LHCN-M2 (cell line): ENCODE results near the gene TUBA8. TPM values are rescaled to one million over a fixed set of nuclear protein-coding genes. Genes with fewer than 3 reads are reported as not detected.
"Not testable (repeated sequence)": the region's sequence is repeated elsewhere in the genome, so short reads cannot be mapped to it uniquely, and the experiment has no call there.

Source experiments
- DNase-seq: peaks from one replicate; pipeline ENCODE4 v3.0.0-alpha.2; 2012; ENCODE audit warnings: low read depth
- polyA plus RNA-seq: library from polyadenylated mRNA; unstranded; fragments of >200 nt; gene quantifications from one replicate; pipeline ENCODE4 v1.2.1, GENCODE V29; 2012; ENCODE audit warnings: missing spikeins
- total RNA-seq: library from RNA; depleted of rRNA; stranded (reverse); fragments of >200 nt; gene quantifications from 2 replicates; pipeline ENCODE4 v1.2.3, GENCODE V29; 2014; rRNA removed

Gene TUBA8
- 0.26 and 0.46 TPM in 2 replicates for total RNA-seq
- polyA plus RNA-seq, result 0.47 TPM

DNA sequence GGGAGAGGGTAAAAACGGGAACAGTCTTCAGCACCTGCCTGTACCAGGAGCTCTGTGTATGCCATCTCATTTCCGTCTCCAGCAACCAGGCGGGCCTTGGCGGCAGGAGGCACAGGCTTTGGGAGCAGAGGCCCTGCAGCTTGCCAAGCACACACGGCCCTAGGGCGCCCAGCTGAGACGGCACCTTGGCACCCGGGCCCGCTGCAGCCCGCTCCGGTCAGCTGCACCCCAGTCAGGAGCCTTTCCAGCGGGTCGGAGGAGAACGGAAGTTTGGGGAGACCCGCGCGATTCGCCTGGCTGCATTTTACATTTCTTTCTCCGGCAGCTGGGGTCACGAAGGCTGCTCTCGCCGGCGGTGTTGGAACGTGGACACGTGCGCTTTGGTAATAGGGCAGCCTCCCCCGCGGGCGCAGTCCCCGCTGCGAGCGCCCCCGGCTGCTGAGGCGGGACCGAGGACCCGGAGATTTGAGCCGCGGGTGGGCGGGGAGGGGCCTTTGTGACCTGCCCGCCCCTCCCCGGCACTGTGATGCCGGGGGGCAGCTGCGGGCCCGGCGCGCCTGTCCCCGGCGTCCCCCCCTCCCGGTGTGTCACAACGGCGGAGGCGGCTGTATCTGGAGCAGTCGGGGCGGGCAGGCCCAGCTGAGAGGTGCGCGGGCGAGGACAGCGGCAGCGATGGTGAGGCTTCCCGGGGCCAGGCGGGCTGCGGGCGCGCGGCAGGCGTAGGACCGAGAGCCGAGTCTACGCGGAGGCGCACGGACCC is at the start of gene TUBA8:
Gene TUBA8 (plus strand): TSS at position 616 of the 760 bp plus-strand sequence. CDS start 57 bp downstream, at position 673.
- peak; percentile 10 for DNase-seq

DNA sequence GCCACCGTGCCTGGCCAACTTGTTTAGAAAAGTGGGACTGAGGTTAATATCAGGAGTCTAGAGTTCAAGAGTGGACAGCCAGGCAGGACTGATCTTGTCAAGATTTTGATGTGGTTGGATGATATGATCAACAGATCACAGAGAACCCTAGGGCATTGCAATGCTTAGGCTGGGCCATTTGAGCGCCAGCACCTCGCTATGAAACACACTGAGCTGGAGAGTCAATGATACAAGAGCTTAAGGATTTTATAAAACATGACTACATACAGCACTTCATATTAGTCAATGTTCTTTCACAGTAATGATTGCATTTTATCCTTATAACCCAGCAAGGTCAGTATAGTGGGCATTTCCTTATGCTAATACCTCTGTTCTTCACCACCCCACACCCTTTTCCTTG is 48.2 kb upstream of the TUBA8 start:
- DNase-seq, result no peak

DNA sequence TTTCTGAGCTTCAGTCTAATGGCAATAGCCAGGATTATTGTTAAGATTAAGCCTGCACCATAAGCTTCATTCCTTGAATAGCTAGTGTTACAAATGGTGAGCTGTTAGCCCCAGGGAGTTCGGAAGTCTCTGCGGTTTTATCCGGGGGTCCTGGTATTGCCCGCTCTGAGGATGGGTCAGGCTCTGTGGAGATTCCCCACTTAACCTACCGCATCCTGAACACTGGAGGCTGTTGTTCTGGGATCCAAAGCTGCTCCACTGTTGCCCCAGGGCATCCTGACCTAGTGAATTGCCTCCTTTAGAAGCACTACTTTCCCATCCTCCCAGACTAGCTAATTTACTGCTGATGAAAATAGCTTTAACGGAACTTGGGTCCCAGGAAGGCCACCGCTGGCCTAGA is 47.3 kb upstream of the TUBA8 start:
- no peak for DNase-seq

DNA sequence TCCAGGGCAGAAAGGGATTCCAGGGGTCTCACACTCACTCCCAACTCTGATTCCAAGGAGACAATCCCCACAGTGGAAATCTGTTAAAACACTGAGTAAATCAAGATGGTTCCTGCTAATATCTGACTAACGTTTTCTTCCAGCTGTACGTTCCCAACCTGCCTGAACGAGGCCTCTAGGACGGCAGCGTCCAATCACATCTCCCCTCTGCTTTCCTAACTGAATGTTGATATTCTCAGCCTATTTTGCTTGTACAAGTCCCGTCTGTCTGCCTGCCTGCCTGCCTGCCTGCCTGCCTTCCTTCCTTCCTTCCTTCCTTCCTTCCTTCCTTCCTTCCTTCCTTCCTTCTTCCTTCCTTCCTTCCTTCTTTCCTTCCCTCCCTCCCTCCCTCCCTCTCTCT is 46.9 kb upstream of the TUBA8 start:
- DNase-seq, result not testable (repeated sequence)

DNA sequence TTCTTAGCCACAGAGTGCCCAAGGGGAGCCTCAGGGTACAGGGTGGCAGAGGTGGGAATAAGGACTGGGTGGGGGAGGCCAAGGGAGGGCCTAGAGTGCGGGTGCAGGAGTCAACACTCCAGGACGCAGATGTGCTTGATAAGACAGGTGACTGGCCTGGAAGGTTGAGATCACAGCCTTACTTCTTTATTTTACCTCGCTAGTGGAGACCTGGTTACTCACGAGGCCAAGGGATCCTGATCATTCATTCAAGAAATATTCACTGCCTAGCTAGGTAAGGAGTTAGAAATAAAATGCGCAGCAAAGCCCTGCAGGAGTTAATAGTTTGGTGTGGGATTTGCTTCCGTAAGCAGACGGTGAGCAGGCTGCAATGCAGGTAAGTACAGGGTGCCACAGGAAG is 46.0 kb upstream of the TUBA8 start:
- no peak for DNase-seq

DNA sequence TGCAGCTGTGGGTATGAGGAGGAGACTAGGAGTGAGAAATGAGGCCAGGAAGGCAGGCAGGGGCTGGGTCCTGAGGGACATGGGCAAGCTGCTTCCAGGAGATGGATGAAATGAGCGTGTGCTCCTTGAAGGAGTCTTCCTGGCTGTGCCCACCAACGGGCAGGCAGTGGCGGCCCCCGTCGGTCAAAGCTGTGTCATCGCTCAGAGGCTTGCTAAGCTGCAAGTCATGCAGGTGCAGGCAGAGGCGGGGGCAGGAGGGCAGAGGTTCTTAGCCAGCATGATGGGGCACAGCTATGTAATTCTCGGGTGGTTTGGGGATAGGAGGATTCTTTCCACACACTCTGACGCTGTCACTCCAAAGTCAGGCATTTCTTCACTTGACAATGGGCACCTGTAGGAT is 45.4 kb upstream of the TUBA8 start:
- DNase-seq, result no peak

DNA sequence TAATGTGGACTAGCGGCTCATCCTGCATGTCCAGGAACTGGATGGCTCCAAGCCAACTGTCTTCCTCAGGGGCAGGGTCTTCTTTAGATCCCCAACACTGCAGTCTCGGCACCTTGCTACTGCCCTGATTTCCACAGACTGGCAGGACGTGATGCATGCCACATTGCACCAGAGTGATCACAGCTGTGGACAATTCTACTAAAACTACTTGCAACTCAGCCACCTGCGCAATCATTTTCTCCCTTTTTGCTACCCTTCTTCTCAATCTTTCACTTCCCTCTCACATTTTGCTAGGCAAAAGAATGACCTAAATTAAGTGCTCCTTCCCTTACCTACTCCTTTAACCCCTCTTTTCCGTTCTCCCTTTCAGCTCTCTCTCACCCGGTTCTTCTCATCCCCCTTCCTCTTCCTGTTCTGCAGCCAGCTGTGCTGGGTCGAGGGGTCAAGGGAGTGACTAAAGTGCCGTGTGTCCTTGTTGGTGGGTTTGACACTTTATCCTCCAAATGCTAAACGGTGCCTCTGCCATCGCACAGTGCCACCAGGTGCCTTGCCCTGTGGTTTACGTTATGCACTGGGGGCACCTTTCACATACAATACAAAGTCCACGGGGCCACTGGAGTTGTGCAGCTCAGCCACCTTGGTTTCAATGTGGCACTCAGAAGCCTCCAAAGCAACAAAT is 44.3 kb upstream of the TUBA8 start:
- no peak for DNase-seq

DNA sequence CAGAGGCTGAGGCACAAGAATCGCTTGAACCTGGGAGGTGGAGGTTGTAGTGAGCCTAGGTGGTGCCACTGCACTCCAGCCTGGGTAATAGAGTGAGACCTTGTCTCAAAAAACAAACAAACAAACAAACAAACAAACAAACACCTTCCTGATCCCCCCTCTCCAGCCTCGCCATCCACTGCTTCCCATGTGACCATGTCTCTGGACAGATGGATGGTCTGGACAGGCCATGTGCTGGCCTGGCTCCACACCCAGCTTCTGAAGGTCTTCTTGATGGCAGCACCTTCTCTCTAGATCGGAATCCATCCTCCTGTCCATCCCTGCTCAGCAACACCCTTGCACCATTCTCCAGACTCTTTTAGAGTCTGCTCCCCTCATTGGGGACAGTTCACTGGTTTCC is 43.5 kb upstream of the TUBA8 start:
- no peak for DNase-seq

DNA sequence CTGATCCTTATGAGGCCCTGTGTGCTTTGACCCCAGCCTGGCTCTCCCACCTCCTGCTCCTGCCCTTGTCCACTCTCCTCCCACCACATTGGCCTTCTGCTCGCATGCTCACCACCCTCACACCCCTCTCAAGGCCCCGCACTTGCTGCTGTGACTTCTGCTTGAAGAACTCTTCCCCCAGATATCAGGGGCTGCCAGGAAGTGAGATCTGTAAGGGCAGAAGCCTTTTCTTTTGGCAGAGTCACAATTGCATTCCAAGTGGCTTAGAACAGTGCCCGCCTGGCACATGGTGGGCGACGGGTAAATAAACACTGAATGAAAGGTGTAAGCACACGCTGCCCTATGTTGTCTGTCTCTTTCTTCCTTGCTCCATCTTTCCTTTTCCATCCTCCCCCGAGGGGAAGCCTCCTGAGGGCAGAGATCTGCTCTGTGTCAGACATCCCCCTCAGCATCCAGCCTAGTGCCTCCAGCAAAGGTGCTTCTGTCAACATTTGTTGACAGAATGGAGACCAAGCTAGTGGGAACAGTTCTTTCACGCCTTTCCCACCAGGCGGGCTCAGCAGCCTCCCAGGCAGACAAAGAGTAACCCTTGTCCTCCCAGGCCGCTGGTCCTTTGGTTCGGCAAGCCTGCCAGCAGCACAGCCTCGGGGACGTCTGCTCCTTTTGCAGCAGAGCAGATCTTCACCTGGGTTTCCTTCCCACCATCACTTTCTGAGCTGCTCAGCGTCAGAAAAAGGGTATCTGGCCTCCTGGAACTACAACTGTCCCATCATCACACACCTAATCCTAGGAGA is 42.9 kb upstream of the TUBA8 start:
- no peak for DNase-seq

DNA sequence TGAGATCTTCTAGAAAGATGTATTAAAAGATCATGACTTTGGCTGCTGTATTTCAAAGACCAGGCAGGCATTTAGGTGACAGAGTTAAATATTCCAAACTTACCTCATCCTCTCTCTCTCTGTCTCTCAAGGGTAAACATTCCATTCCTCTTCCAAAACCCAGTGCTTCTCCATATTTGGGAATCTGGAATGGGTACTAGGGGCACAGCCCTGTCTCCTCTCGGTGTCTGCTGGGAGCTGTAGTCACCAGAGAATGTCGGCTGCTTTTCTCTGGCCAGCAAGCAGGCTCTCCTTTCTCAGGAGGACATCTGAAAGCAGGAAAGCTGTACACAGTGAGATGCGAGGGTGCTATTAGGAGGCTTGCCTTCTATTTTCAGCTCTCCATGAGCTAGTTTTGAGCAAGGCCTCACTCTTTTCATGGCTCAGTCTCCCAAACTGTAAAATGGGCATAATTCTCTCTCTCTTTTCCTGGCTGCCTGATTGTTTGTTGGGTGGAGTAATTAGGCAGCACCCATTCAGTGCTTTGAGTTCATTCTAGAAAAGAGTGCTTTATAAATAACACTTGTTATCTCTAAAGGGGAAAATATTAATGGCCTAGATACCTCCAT is 42.1 kb upstream of the TUBA8 start:
- peak; percentile 33 for DNase-seq

DNA sequence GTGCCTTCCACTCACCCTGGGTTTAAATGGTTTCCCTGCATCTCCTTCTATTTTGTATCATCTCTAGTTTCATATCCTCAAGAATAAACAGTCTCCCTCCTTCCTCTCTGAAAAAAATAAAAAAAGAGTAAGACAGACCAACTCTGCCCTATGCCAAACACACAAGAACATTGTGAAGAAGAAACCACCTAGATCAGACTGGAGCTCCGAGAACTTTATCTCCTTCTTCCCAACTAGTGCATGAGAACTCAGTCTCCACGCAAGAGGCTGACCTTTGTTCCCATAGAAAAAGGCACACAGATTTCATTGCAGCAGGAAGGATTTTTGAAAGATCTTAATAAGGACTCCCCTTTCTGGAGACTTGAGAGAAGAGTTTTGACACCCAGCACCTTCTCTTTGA is 41.6 kb upstream of the TUBA8 start:
- DNase-seq, result no peak

DNA sequence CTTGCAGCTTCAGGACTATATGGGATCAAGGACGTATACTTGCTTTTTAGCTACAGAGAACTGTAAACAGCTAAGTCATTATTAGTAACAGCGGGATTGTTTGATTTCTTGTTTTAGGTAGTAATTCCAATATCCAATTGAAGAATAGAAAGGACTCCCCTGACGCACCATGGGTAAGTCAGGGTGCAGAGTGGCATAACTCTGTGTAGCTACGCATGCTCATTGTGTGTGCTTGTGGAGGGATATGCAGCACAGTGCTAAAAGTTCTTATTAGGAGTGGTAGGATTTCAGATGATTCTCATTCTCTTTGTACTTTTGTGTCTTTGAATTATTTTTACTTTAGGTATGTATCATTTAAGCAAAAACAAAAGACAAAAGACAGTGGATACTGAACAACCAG is 40.6 kb upstream of the TUBA8 start:
- no peak for DNase-seq

DNA sequence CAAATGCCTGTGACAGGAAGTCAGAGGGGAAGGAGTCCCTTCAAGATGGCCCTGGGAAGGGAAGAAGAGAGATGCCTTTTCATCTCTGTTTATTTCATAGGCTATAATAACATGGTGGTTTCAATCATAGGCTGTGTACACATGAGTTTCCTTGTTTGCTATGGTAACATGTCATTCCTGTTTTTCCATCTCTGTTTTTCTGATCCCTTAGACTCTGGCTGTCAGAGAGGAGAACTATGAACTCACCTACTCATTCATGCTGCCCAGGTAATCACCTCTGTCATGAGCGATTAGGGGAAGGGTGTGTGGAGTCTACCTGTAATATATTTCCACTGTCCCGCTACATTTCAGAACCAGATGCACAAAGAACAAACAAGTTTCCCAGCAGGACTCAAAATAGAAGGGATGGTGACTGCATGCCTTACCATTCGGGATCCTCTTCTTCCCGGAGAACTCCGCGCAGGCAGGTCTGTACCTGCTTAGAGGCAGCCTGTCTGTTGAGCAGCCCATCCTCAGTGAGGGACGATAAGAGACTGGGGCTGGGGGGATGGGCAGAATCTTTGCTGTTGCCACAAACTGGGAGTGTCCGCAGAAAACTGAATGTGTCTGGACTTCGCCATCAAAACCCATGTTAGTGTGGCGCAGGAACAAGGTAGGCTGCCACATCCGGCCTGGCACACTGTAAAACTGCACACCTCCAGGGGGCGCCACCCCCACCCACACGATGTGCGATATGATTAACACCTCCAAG is 39.9 kb upstream of the TUBA8 start:
- DNase-seq, result no peak

DNA sequence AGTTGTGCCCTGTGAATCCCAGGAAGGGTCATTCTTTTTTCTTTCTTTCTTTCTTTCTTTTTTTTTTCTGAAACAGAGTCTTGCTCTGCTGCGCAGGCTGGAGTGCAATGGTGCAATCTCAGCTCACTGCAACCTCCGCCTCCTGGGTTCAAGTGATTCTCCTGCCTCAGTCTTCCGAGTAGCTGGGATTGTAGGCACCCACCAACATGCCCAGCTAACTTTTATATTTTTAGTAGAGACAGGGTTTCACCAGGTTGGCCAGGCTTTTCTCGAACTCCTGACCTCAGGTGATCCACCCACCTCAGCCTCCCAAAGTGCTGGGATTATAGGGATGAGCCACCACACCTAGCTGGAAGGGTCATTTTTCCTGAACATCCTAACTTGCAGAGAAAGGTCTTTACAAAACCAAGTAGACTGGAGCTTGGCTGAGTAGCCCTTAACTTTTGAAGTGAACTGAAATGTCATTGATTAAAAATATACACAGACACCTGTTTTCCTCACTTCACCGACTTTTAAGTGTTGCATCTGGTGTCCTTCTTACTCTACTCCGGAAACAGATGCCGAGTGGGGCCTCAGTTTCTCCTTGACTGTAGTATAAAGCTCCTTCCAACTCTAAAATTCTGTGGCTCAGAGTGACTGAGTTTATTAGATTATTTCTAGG is 39.2 kb upstream of the TUBA8 start:
- DNase-seq, result not testable (repeated sequence)

DNA sequence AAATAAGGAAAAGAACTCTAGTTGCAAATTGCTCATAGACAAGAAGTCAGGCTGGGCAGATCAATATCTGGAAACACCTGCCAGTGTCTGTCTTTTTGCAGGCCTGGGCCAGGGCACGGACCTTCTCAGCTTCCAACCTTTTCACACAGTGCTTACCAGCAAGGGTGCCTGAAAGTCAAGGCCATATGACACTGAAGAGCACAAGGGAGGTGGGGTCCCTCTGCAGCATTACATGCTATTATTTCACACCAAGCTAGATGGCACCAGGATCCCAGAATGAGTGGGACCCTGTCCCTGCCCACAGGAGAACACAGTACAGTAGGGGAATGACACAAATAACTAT is 38.7 kb upstream of the TUBA8 start:
- DNase-seq, result no peak

DNA sequence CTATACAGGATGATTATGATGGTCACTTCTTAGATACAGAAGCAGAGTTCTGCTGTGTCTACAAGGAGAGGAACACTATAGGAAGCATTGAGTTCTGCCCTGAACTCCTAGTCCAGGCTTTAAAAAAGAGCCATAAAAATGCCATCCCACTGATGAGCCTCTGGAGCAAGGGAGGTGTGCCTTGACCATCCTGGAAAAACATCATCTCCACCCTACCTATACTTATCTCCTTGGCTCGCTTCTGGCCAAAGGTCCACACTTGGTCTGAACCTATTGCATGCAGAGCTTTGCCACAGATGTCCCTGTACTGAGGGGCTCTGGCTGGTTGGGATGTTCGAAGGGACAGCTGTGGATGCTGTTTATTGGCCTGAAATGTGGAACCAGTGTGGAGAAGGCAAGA is 37.1 kb upstream of the TUBA8 start:
- no peak for DNase-seq

DNA sequence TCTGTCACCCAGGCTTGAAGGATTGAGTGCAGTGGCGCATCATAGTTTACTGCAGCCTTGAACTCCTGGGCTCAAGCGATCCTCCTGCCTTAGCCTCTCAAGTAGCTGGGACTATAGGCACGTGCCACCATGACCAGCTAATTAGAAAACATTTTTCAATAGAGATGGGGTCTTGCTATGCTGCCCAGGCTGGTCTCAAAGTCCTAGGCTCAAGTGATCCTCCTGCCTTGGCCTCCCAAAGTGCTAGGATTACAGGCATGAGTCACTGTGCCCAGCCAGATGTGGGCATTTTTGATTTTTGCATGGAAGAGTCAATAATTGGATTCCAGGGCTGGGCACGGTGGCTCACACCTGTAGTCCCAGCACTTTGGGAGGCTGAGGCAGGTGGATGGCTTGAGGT is 36.7 kb upstream of the TUBA8 start:
- not testable (repeated sequence) for DNase-seq

DNA sequence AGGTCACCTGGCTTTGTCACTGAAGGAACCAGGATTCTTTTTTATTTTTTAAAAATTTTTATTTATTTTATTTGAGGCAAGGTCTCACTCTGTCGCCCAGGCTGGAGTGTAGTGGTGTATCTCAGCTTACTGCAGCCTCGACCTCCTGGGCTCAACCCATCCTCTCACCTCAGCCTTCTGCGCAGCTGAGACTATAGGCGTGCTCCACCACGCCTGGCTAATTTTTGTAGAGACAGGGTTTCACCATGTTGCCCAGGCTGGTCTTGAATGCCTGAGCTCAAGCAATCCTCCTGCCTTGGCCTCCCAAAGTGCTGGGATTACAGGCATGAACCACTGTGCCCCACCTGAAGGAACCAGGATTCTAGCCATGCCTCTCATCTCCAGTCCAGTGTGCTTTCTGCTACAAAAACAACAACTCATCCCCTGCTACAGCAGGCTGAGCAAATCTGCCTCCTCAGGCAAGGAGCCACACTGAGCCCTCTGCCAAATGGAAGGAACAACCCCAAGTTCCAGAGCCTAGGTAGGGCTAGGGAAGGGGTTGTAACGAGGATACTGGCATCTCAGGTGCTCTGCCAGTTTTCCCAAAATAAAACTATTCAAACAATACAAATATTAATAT is 35.4 kb upstream of the TUBA8 start:
- DNase-seq, result no peak

DNA sequence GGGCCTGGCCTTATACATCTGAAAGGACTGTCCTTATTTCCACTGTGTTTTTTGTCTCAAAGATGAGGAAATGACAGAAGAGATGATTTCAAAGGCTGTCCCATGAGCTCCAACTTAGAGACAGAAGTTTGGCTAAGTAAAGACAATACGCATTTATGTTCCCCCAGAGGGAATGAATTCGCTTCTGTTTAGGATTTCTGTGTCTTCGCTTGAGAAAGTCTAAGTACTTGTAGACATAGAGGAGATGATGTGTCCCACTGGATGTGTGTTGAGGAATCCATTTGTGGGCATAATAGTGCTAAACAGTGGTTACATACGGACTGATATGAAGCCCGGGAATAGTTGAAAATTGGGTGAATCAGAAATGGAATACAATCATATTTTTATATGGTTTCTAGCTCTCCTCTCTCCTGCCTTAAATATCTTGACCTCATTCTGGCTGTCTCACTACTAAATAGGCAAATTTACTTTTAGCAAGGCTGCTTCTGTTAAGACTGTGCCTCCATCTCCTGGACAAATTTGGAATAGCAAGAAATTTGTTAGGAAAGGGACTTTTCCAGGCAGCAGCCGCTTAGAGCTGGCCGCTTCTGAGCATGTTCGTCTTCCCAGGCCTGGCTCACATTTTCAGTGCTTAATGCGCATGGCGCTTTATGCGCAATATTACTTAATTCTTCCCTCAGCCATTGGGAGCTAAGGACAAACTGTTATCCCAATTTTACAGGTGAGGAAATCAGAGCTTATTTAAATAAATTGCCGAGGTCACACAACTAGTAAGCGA is 34.7 kb upstream of the TUBA8 start:
- peak; percentile 86 for DNase-seq
